DMS53 treated with DMSO at 0.1 percent for 48 hours (cell line): ENCODE measurements around the gene GRB14.
A peak's percentile ranks its signal among the peaks of the same experiment; 100 is the strongest.

ENCODE experiments used
- DNase-seq: peaks from one replicate; lab custom pipeline; 2025; ENCODE audit not compliant: unreplicated experiment; lab: John Stamatoyannopoulos, UW

GRB14 gene

GRCh38 chr2:164617466-164617865 is 3.8 kb downstream of the GRB14 start:
- DNase-seq: no peak

GRCh38 chr2:164613321-164613982 is 7.8 kb downstream of the GRB14 start:
- DNase-seq: no peak

- no peak for DNase-seq
Measured at GRCh38 chr2:164609790-164610189, 11.5 kb downstream of the GRB14 start.

- DNase-seq: no peak
Measured at GRCh38 chr2:164606557-164606956, 14.7 kb downstream of the GRB14 start.

DNA sequence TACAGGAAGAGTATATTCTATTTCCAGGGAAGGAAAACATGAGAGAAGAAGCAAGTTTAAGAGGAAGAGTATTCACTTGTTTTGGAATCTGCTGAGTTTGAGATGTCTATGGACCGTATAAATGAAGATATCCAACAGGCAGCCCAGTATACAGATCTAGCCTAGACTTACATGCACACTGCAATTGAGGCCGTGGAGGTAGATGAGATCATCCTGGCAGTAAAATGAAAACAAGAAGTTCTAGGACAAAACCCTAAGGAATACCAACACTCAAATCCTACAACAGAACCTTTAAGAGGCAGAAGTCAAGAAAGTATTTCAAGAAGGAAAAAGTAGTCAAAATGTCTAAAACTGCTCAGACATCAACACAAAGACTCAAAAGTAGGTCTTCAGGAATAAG is 16.0 kb downstream of the GRB14 start:
- DNase-seq: no peak

- DNase-seq: no peak
Measured at GRCh38 chr2:164600763-164601162, 20.5 kb downstream of the GRB14 start.

- DNase-seq: peak; percentile 88
Measured at GRCh38 chr2:164599954-164600589, 21.2 kb downstream of the GRB14 start.

DNA sequence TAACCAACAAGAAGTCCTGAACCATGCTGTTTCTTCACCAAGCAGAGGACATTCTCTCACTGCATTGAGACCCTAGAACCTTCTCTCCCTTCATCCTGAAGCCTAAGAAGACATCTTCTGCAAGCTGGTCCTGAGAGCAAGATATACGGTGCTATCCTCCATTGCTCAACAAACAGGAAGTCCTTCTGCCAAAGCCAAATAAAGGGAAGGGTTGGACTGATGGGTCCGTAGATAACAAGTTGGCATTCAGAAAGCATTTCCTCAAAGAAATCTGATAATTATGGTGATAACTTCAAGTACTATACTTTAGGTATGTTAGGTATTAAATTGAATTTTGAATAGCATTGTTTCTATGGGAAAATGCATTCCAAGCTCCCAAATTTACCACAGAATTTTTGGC is 23.3 kb downstream of the GRB14 start:
- no peak for DNase-seq

DNA sequence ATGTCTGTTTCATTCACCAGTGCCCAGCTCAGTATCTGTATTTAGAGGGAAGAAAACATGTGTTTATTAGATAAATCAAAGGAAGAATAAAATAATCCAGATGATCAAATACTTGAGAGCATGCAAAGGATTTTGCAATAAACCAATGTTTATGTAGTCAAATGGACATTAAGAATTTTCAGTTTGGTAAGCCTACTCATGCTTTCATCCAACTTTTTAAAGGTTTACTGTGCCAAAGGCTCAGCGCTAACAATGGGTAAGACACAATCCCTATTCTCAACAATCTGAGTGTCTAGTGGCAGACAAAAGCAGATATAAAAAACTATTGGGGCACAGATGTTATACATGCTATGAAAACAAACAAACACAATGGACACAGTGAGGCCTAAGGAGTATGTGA is 26.3 kb downstream of the GRB14 start:
- DNase-seq: no peak

DNA sequence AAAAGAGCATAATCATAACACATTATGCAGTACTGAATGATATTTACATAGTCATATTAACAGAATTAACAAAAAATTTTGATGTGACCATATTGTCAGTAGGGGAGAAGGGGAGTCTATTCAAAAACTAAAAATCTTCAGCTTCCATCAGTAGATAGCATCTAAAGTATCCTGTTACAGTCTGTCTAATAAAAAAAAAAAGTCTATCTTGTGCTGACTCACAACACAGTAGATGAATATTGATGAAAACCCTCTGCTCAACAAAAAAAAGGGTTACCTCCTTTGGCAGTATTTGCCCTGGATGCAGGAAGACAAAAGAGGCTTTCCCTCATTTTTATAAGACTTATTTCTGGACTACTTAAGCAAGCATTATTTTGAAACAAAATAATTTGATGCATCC is 27.3 kb downstream of the GRB14 start:
- DNase-seq: no peak

DNA sequence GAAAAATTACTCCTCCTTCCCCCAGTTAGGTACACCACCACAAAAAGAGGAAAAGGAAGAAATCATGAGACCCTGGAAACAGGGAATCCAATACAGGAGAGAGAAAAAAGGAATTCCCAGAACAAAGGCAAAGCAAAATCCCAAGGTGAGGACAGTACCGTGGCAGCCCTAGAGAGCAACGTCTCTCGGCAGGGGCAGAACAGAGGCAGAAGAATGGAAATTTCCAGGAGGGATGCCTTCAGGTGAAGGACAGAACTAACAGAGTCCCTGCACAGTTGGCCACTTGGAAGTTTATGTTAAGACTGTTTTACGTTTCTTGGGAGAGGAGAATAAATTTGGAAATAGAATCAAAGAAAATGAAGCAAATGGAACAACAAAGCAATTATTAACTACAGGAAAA is 27.7 kb downstream of the GRB14 start:
- DNase-seq: no peak

- DNase-seq: no peak
Measured at GRCh38 chr2:164589522-164589921, 31.8 kb downstream of the GRB14 start.

DNA sequence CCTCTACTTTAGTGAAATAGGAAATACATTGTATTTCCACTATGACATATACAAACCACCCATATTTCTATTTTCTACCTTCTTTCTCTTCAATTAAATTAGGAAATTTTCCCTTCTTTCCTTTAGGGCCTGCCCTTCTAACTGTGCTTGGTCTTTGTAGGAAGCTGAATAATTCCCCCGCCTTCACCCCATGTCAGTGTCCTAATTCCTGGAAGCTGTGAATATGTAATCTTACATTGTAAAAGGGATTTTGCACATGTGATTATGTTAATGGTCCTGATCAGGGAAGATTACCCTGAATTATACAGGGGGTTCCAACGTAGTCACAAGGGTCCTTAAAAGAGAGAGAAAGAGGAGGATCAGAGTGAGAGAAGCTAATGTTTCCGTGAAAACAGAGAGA is 40.2 kb downstream of the GRB14 start:
- no peak for DNase-seq

GRCh38 chr2:164574931-164575330 is 46.4 kb downstream of the GRB14 start:
- no peak for DNase-seq

GRCh38 chr2:164570475-164570874 is 50.8 kb downstream of the GRB14 start:
- DNase-seq: no peak

DNA sequence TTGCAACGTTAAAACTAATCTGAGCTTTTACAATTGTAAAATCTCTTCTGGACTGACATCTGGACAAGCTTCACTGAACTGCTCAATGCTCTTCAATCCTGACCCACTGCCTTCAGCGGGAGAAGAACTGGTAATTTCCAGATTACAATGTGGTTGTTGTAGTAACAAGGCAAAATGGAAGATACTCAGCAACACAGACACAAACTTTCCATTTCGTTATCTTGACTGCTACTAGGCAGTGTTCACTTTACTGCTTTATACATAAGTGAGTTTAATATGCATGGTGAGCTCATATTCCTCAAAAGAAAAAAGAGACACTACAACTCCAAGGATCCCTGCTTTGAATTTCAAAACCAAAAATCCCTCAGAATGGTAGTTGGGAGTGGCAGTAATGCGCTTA is 51.9 kb downstream of the GRB14 start:
- DNase-seq: no peak

DNA sequence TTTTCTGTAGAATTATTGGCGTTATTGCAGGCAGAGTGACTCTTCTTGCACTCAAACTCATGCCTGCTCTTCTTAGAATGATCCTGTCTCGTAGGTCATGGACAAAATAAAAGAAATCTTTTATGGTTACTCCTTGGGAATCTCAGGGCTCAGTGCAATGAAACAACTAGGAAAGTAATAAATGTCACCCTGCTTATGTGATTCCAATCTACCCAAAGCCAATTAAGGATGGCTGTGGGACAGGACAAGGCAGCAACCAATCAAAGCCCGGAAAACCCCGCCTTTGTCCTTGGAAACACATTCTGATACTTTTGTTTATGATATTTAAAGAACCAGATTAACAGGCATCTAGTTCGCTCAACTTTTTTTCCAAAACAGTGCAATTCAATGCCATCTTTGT is 53.0 kb downstream of the GRB14 start:
- no peak for DNase-seq

DNA sequence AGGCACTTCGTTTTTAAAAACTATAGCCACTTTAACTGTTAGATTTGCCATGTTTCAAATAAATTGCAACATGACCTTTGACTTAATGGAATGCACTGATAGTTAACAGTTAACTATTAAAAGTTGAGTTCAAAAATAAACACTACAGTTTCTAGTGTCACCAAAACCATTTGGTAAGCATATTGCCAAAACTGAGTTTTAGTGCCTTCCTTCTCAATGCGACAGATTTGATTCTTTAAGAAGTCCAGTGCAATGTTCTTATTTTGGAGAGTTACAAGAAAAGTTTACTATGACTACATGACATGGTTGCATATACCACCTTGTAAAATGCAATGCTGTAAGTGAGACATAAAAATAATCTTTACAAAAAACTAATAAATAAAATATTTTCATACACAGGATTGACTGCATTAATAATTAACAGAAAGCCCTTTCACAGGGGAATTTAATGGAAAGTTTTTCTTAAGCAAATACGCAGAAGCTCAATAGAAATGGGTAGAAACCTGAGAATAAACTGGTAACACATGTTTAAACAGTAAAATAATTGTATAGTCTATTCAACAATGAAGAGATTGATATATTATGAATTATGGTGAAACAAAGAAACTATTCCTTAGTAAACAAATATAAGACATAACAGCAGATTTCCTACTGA is 53.8 kb downstream of the GRB14 start:
- peak; percentile 35 for DNase-seq

DNA sequence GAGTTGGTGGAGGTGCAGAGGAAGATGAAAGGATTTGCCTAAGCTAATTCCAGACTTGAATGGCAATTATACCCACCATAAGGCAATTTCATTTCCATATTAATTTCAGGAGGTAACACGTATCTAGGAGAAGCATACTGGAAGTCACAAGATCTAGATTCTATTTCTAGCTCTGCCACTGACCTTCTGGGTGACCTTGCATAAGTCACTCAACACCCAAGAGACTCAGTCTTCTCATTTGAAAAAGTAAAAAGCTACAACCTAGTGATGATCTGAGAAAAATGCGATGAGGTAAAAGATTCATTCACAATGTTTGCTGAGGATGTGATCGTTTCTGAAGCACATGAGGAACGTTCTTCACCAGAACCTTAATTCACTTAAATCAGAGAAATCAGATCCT is 55.9 kb downstream of the GRB14 start:
- DNase-seq: no peak

- no peak for DNase-seq
Measured at GRCh38 chr2:164562666-164563065, 58.6 kb downstream of the GRB14 start.

DNA sequence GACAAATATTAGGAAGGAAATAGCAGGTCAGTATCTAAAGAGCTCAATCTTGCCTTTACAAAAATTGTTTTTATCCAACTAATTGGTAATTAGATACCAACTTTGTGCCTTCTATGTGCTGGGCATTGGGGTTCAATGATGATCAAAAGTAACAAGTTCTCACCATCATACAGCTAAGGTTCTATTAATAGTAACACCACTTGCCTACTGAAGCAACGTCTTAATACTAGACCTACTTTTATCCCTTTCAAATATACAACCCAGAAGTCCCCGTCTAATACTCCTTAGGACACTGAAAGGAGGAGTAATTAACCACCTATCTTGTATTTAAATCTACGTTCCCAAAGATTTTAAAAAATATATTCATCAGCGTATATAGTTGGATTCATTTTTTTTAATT is 59.3 kb downstream of the GRB14 start:
- DNase-seq: no peak

GRCh38 chr2:164561416-164561815 is 59.9 kb downstream of the GRB14 start:
- DNase-seq: no peak

DNA sequence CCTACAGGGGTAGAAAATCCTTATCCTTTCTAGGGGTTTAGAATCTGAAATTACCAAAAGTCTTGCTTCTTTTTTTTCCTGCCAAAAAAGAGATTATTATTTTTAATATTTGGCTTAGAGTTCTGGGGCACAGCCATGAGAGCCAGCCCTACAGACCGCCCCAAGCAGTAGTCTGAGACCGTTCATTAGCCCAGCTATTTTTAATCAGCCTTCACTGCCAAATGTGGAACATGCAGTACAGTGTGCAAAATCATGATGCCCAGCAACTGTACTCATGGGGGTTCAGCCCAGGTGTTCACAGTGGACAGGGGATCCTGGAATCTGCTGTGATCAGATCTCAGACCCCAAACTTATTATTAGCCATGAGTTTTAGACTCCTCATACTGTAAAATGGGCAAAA is 60.4 kb downstream of the GRB14 start:
- no peak for DNase-seq
